HG03159 (cell line): ENCODE measurements around the gene INPP4B.

Source experiments
- ATAC-seq: cut with Tn5 transposase; IDR thresholded peaks from one replicate; pipeline ENCODE4 v1.9.1; 2021; ENCODE audit warnings: mild to moderate bottlenecking, moderate library complexity; ENCODE audit not compliant: unreplicated experiment

INPP4B gene

DNA sequence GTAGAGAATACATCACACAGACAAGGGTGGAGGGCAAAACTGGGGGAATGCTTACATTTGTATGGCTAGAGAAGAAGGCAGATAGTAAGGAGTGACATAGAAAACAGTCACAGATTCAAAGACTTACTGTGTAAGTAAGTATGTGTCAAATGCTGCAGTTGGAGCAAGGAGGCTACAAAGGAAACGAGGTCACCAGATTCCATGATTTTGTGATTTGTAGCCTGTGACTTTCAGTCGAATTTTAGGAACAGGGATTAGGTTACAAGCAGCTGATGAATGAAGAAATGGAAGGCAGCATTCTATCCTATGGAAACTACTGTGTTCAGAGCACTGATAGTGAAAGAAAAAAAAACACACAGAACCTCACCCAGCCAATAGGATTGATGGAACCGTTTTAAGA lies 801.8 kb downstream of the INPP4B start:
- no peak for ATAC-seq

DNA sequence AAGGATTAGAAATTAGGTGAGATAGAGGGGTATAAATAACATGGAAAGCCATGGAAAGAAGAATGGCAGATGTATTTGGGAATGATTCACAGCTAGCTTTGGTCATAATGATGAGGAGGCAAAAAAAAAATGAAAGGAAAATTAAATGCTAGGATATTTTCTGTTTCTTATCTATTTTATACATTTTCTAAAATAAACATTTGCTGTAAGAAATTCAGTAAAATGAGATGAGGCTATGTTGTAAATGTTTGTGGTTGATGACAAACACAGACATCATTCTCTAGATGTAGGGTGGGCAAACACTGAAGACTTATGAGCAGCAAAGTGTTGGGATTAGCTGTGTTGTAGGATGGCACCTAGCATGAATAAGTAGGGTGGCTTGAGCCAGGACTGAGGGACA lies 802.6 kb downstream of the INPP4B start:
- ATAC-seq: no peak

DNA sequence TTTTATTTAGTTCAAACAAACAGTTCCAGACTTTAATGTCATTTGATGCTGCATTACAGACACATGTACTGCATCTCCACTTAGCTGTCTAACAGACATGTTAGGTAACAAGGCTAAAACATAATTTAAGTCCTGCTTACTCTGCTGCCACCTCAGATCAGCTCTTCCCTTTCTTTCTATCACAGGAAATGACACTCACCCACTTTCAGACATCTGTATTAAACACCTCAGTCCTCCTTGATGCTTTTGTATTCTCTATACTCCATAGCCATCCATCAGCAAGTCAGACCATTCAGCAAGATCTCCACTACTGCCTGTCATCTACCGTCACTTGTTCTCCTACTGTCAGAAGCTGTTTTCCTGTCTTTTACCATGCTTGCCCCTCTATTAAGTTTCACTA lies 804.3 kb downstream of the INPP4B start:
- ATAC-seq: no peak

DNA sequence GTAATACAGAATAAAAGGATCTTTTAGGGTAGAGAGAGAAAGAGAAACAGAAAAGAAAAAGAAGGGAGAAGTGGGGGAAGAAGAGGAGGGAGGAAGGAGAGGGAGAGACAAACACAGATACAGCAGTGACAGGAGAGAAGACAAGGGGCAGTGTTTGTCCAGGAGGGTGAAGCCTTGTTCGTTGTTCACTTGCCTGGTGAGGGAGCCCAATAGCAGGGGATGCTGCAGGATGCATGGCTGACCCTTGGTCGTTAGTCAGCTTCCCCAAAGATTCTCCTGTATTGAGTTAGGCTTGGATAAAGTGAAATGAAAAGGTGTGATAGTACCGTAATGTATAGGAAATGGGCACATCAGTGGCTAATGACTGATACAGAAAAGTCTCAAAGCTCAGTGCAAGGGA lies 806.1 kb downstream of the INPP4B start:
- ATAC-seq: no peak

DNA sequence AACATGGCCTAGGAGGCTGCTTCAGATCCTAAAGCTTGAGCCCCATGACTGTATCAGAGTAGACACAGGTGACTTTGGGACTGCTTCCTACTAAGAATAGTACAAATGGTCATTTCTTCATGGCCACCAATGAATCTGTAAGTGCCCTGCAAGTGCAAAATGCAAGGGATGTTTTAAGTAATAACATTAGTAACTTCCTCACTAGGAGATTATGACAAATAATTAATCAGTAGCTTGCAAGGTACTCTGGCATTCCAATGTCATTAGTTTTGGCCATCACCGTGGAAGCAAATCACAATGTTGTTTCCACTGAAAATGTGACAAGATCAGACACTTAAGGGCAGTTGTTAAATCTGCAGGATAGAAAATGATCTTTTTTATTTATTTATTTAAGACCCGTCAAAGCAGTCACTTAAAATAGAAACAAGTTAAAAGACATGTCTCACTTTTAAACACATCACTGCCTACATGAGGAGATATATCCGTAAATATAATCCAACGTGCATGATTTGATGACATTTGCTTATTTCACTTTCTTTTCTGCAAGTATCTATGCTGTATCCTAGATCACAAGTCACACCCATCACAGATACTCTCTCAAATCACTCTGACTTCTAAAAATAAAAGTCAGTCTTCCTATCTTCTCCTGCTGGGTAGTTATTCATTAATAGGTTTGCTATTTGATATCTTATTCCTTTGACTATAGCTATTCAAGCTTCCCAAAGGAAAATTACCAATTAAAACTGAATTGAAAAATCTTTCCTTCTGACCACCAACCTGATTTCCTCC lies 809.1 kb downstream of the INPP4B start:
- no peak for ATAC-seq

DNA sequence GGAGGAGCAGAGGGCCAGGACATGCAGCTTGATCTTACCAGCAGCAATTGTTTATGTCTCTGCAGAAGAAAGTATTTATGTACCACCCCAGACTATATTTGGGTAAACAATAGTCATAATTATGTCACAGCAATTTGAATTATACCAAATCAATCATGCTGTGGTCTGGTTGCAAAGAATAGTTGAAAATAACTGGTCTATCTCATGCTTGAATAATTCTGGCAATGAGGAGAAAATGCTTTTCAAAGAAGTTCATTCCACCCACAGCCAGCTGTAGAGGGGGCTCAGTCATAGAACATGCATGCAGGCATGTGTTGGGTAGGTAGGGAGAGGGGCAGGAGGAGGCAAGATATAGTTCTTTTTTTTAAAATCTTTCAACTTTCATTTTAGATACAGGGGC lies 810.5 kb downstream of the INPP4B start:
- no peak for ATAC-seq

DNA sequence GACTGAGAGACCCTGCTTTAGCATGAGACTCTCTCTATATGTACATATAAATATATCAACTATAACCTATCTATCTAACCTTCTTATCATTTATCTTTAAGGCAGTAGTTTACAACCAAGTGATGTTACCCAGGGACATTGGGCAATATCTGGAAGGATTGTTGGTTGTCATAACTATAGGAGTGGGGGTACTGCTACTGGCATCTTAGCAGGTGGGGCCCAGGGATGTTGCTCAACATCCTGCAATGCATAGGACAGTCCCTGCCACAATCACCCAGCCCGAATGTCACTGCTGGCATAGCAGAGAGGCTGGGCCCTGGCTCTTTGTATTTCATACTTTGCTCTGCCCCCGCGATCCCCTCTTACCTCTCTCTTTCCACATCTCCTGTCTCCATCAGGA lies 812.0 kb downstream of the INPP4B start:
- no peak for ATAC-seq

DNA sequence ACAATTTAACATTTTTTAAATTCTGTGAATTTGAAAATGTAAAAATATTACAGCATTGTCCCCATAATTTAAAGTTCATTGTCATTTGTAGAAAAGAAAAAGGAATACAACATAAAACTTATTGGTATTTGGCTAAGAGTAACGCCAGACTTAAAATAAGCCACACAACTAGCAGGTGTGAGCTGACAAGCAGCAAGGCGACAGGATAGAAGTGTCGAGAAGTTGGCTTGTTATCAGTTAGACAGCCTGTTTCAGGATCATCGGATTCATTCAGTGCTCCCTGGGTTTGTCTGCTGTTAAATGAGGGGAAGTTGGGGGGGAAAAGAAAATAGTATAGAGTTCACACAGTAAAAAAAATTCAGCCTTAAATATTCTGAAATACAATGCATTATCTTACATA lies 816.1 kb downstream of the INPP4B start:
- no peak for ATAC-seq

DNA sequence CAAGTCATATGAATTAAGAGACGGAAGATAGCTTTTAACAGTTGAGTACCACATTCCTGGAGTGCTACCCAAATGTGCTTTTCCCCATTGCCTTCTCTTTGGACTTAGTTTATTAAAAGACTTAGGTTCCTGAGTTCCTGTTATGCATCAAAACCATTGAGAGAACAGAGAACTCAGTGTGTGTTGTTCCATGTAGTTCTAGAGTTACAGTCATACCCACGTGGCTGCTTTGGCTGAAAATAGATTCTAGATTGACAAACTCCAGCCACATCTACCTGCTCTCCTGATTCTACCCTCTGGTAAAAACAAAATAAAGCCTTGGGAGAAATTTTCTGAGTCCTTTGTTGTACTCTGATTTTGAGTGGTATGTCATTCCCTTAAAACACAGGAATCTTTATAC lies 824.3 kb downstream of the INPP4B start:
- ATAC-seq: no peak

DNA sequence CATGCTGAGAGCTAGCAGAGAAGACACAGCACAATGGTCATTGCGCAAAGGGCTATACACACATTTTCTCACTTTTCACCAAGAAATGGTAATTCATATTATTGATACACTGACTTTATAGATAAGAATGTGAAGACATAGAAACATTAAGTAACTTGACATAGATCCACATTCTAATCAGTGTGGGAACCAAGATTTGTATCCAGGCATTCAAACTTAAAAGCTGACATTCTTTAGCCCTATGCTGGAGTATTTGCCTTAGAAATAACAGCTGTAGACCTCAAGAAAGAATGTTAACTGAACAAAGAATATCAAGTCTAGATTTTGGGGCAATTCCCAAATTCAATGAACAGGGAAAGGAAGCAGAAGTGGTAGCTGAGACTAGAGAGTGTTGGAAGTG lies 824.9 kb downstream of the INPP4B start:
- ATAC-seq: no peak

DNA sequence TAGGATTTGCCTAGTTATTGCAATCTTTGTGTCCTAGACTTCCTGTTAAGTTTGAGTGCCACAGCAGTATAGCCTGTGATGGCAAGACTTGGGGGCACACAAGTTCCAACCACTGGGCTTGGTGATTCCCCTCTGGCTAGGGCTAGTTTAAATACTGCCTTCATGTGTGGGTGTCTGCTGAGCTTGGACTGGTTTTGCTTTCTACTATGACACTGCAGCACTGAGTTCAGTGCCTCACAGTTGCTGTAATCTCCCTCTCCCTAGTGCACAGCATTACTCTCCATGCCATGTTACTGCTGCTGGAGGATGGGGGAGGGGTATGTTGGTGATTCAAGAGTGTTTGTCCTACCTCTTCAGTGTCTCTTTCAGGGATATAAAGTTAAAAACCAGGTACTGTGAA lies 830.1 kb downstream of the INPP4B start:
- no peak for ATAC-seq

DNA sequence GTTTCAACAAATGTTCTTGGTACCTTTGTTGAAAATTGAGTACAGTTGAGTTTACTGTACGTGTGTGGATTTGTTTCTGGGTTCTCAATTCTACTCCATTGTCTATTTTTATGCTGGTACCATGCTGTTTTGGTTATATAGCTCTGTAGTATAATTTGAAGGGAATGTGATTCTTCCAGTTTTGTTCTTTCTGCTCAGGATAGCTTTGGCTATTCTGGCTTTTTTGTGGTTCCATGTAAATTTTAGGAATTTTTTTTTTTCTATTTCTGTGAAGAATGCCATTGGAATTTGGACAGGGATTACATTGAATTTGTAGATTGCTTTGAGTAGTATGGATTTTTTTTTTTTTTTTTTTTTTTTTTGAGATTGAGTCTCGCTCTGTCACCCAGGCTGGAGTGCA lies 836.4 kb downstream of the INPP4B start:
- ATAC-seq: no peak

DNA sequence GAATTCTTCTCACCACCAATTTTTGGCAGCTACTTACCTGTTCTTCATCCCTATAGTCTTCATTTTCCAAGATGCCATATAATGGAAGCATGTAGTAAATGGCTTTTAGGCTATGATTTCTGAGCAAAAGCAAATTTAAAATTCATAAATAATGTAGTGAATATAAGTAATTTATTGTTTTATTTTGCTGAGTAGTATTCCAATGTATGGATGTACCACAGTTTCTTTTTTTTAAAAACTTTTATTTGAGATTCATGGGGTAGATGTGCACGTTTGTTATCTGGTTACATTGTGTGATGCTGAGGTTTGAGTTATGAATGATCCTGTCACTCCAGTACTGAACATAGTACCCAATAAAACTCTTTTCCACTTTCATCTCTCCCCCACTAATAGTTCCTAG lies 840.6 kb downstream of the INPP4B start:
- no peak for ATAC-seq

DNA sequence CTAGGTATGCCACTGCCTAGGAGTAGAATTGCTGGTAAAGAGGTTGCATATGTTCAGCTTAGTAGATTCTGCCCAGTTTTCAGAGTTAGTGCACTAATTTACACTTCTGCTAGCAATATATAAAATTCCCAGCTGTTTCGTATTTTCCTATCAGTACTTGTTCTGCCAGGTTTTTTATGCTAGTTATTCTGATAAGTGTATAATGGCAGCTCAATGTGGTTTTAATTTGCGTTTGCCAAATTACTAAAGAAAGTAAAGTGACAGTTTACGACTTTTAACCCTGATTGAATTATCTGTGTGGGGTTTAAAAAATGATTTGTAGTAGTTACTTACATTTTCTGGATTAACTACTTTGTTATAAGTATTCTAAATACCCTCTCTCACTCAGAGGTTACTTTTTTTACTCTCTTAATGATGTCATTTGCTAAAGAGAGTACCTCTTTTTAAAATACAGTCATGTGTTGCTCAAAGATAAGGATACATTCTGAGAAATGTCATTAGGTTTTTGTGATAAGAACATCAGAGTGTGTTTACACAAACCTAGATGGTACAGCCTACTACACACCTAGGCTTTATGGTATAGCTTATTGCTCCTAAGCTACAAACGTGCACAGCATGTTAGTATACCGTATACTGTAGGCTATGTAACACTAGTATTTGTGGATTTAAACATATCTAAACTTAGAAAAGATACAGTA lies 846.5 kb downstream of the INPP4B start:
- no peak for ATAC-seq

DNA sequence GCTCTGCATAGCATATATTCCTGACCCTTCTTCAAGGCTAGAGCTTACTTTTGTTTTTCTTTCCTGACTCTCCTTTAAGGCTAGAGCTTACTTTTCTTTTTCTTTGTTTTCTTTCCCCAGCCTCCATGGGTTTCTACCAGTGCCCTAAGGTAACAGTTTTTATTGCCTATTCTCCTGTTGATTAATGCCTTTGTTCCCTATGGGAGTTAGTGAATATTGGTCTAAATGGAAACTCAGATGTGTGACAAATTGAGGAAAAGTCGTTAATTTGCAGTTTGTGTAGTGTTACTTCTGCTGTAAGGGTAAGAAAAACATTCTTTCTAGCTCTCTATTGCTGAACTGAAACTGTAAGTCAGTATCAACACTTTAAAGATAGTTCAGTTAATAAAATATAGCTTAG lies 851.0 kb downstream of the INPP4B start:
- no peak for ATAC-seq

DNA sequence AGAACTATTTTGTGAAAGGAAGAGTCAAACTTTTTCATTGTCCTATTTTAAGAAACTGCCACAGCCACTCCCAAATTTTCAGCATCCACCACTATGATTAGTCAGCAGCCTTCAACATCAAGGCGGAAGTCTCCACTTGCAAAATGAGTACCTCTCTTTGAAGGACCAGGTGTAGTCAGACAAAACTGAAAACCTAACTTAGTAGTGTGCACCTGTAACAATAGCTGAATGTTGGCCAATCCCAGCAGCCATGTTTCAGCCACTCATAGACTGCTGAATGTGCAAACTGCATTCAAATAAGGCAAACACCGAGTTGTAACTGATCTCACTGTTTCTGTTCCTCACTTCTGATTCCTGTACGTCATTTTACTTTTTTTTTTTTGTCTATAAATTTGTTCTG lies 868.7 kb downstream of the INPP4B start:
- ATAC-seq: no peak
